Keratinocyte (primary cell): ENCODE data around the gene MED7. TPM values are rescaled to one million over a fixed set of nuclear protein-coding genes. Genes with fewer than 3 reads are reported as not detected.

Experiments
- DNase-seq: peaks from one replicate; pipeline ENCODE4 v3.0.0-alpha.2; 2011; ENCODE audit warnings: low read depth, missing footprints, low spot score
- FAIRE-seq: peaks from 2 replicates; lab custom pipeline; 2011; peaks lifted over from hg19 to GRCh38; lab: Jason Lieb, UNC
- H2AFZ ChIP-seq: 2 replicates; pipeline ENCODE4 v1.6.0; 2012; ENCODE audit warnings: low read length, control low read depth, inconsistent platforms; ENCODE audit not compliant: control insufficient read depth
- H3K27ac ChIP-seq: 2 replicates; pipeline ENCODE4 v1.5.1; 2011; ENCODE audit warnings: low read length; ENCODE audit not compliant: control insufficient read depth, insufficient read depth
- H3K27me3 ChIP-seq: 3 replicates; pipeline ENCODE4 v1.6.0; 2011; ENCODE audit warnings: low read length; ENCODE audit not compliant: control insufficient read depth, insufficient read depth; ENCODE audit errors: extremely low read depth
- H3K36me3 ChIP-seq, 2 experiments: 2 replicates in 1 of 2; 3 replicates in 1 of 2; pipeline ENCODE4 v1.5.1; 2011; ENCODE audit warnings: low read length in 2 of 2, mild to moderate bottlenecking in 1 of 2; ENCODE audit not compliant: control insufficient read depth in 2 of 2, insufficient read depth in 2 of 2; ENCODE audit errors: extremely low read depth in 1 of 2
- H3K4me1 ChIP-seq: 3 replicates; pipeline ENCODE4 v1.5.1; 2011; ENCODE audit warnings: low read length; ENCODE audit not compliant: control insufficient read depth, insufficient read depth; ENCODE audit errors: extremely low read depth
- H3K4me2 ChIP-seq: 3 replicates; pipeline ENCODE4 v1.6.0; 2011; ENCODE audit warnings: low read depth, low read length; ENCODE audit not compliant: control insufficient read depth, insufficient read depth; ENCODE audit errors: extremely low read depth
- H3K4me3 ChIP-seq, 3 experiments: fragments of 200-600 bp in 1 of 3; sonication (generic) in 1 of 3; 2 replicates in 2 of 3; 3 replicates in 1 of 3; pipeline ENCODE4 v1.5.1; 2011 to 2016; ENCODE audit warnings: low read length in 3 of 3, mild to moderate bottlenecking in 3 of 3, control low read depth in 2 of 3, inconsistent platforms in 1 of 3, low read depth in 1 of 3, mixed read lengths in 1 of 3, mixed run types in 1 of 3, moderate library complexity in 1 of 3; ENCODE audit not compliant: control insufficient read depth in 2 of 3, insufficient read depth in 2 of 3; ENCODE audit errors: extremely low read depth in 1 of 3
- H3K79me2 ChIP-seq: 2 replicates; pipeline ENCODE4 v1.6.0; 2012; ENCODE audit warnings: low read length; ENCODE audit not compliant: control insufficient read depth, insufficient read depth
- H3K9ac ChIP-seq: 3 replicates; pipeline ENCODE4 v1.6.0; 2011; ENCODE audit warnings: low read length; ENCODE audit not compliant: control insufficient read depth, insufficient read depth; ENCODE audit errors: extremely low read depth
- H3K9me1 ChIP-seq: 3 replicates; pipeline ENCODE4 v1.6.0; 2011; ENCODE audit warnings: low read length; ENCODE audit not compliant: control insufficient read depth, insufficient read depth; ENCODE audit errors: extremely low read depth
- H3K9me3 ChIP-seq: 2 replicates; pipeline ENCODE4 v1.5.1; 2012; ENCODE audit warnings: low read depth, low read length; ENCODE audit not compliant: control insufficient read depth
- H4K20me1 ChIP-seq: 3 replicates; pipeline ENCODE4 v1.6.0; 2011; ENCODE audit warnings: low read length; ENCODE audit not compliant: control insufficient read depth, insufficient read depth; ENCODE audit errors: extremely low read depth
- EZH2 ChIP-seq: IDR thresholded peaks from one replicate; pipeline ENCODE4 v1.6.1; 2012; ENCODE audit warnings: inconsistent platforms, mild to moderate bottlenecking, low read length, moderate library complexity
- dilution Hi-C: fragments of 300-500 bp; cut with MboI; formaldehyde crosslinking; loops from one replicate; pipeline ENCODE4 v1.7.0; 2020; ENCODE audit warnings: low sequenced_read_pairs; ENCODE audit not compliant: extremely low pct_ligation_motif_present
- polyA plus RNA-seq, 5 experiments: library from polyadenylated mRNA; depleted of rRNA in 3 of 5; stranded (reverse) in 3 of 5; stranded (forward) in 1 of 5; unstranded in 1 of 5; fragments of >200 nt; gene quantifications; 1 replicate in 1 of 5; 2 replicates in 3 of 5; 3 replicates in 1 of 5; pipeline versions ENCODE4 v1.2.1 to v1.2.3, GENCODE V29; 2011 to 2012; ENCODE audit warnings: missing spikeins in 2 of 5, low read depth in 1 of 5, low replicate concordance in 1 of 5
- TF ChIP-seq, protein P1 (sequence below), 3 experiments: IDR thresholded peaks in 1 of 3; conservative IDR thresholded peaks in 1 of 3; optimal IDR thresholded peaks in 1 of 3; 2 replicates in 2 of 3; 3 replicates in 1 of 3; pipeline versions ENCODE3 to v1.5.1; 2011; ENCODE audit warnings: low read length in 3 of 3, mild to moderate bottlenecking in 3 of 3, moderate library complexity in 2 of 3, control low read depth in 1 of 3, inconsistent platforms in 1 of 3; ENCODE audit not compliant: insufficient read depth in 2 of 3; ENCODE audit errors: extremely low read depth in 1 of 3

Gene MED7
- polyA plus RNA-seq, 1 donor (not counting 4 experiments of a cell fraction or from before 2014, with no cell fraction given): 17.0 TPM

DNA sequence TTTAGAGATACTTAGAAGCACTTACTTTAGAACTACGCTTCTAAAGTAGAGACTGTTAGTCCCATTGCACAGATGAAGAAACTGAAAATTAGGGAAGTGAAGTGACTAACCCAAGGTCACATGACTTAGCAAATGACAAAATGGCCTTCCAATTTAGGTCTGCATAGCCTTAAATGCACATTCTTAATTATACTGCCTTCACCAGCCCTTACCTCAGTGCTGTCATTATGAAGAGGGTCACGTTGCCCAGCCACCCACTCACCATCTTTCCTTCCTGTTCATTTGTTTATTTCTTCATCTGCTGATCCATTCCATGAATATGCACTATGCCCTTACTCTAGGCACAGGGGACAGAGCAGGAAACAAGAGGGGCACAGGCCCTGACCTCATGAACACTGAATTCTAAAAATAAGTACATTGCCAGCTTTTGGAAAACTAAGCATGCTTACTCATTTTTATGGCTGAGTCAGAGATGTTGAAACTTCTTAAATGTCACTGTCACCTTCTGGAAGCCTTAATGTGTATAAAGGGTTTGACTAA is 42.5 kb downstream of the MED7 start:
- Histone ChIP-seq H2AFZ (no peak overlapping the region), H3K36me3 (no peaks in the 10 kb centered on the region), H3K9me3 (no peaks in the 10 kb centered on the region), H3K4me2 (no peak overlapping the region), H3K79me2 (no peaks in the 10 kb centered on the region), H3K4me3 (no peak overlapping the region), H3K4me1 (no peaks in the 10 kb centered on the region), H3K27ac (no peak overlapping the region), H3K9me1 (no peaks in the 10 kb centered on the region), H3K27me3 (no peaks in the 10 kb centered on the region), H4K20me1 (no peaks in the 10 kb centered on the region), H3K9ac (no peak overlapping the region)
- FAIRE-seq (no peak), DNase-seq (no peak)
- dilution Hi-C loops: no loop called here
- no peak for TF ChIP-seq EZH2
- TF ChIP-seq, protein P1, sequence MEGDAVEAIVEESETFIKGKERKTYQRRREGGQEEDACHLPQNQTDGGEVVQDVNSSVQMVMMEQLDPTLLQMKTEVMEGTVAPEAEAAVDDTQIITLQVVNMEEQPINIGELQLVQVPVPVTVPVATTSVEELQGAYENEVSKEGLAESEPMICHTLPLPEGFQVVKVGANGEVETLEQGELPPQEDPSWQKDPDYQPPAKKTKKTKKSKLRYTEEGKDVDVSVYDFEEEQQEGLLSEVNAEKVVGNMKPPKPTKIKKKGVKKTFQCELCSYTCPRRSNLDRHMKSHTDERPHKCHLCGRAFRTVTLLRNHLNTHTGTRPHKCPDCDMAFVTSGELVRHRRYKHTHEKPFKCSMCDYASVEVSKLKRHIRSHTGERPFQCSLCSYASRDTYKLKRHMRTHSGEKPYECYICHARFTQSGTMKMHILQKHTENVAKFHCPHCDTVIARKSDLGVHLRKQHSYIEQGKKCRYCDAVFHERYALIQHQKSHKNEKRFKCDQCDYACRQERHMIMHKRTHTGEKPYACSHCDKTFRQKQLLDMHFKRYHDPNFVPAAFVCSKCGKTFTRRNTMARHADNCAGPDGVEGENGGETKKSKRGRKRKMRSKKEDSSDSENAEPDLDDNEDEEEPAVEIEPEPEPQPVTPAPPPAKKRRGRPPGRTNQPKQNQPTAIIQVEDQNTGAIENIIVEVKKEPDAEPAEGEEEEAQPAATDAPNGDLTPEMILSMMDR (optimal IDR thresholded peaks at IDR 0.05 in 1 of 3, IDR thresholded peaks at IDR 0.05 in 1 of 3, conservative IDR thresholded peaks at IDR 0.05 in 1 of 3; ENCODE audit: extremely low read depth in 1 of 3, insufficient read depth in 2 of 3, low read length in 3 of 3): no peak

DNA sequence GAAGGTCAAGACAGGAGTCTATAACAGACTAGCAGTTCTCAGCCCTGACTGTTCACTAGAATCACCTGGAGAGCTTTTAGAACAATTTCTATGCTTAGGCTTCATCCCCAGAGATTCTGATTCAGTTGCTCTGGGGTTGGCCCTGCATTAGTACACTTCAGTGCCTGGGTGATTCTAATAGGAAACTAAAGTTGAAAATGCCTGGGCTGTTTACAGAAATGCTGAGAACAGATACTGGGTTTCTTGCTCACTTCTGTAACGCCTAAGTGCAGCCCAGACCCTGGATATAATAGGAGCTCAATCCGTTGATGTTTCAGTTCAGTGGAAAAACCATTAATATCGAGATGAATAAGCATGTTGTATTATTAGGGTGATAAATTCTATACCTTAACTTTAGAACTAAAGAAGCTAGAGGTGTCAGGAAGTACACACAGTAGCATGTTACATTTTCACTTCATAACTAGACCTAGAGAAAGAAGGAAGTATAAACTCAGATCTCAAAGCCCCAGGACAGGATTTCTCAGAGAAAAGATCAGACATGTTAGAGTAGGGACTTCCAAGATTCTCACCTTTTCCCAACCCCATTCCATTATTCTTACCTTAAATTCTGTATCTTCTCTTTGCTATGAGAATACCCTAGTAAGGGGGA is 54.2 kb downstream of the MED7 start:
- no peak for TF ChIP-seq EZH2
- TF ChIP-seq, protein P1 (optimal IDR thresholded peaks at IDR 0.05 in 1 of 3, IDR thresholded peaks at IDR 0.05 in 1 of 3, conservative IDR thresholded peaks at IDR 0.05 in 1 of 3; ENCODE audit: extremely low read depth in 1 of 3, insufficient read depth in 2 of 3, low read length in 3 of 3): no peak
- Histone ChIP-seq H4K20me1 (no peaks in the 10 kb centered on the region), H2AFZ (no peak overlapping the region), H3K36me3 (no peaks in the 10 kb centered on the region), H3K27ac (no peak overlapping the region), H3K9ac (no peak overlapping the region), H3K9me3 (no peaks in the 10 kb centered on the region), H3K4me3 (no peak overlapping the region), H3K9me1 (no peaks in the 10 kb centered on the region), H3K27me3 (no peaks in the 10 kb centered on the region), H3K4me1 (no peaks in the 10 kb centered on the region), H3K79me2 (no peaks in the 10 kb centered on the region), H3K4me2 (no peak overlapping the region)
- dilution Hi-C loops: no loop called here
- no peak for FAIRE-seq
- DNase-seq: no peak

Other genes with a start within 250 kb of the MED7 start
- gene TIMD4, start 179.6 kb downstream of the MED7 start, polyA plus RNA-seq: not detected in 3 replicates
- not detected in 3 replicates for gene HAVCR1, start 83.7 kb downstream of the MED7 start, polyA plus RNA-seq
- 0.03 TPM in 1 of 3 replicates, not detected in the others for gene HAVCR2, start 33.8 kb downstream of the MED7 start, polyA plus RNA-seq
- not detected in 3 replicates for gene GARIN3, start 23.4 kb upstream of the MED7 start, polyA plus RNA-seq
- gene ITK, start 38.0 kb upstream of the MED7 start, polyA plus RNA-seq: not detected in 3 replicates
- gene CYFIP2, start 123.3 kb upstream of the MED7 start, polyA plus RNA-seq: 0.57 to 0.75 TPM (median 0.62 TPM) in 3 replicates